Neuronal stem cell (in vitro differentiated cells): ENCODE measurements around the gene IPCEF1.

Experiments
- DNase-seq: peaks from one replicate; pipeline ENCODE4 v3.0.0-alpha.2; 2013; ENCODE audit warnings: low spot score
- H2AFZ ChIP-seq: one replicate; pipeline ENCODE4 v1.6.1; 2013; ENCODE audit warnings: mild to moderate bottlenecking, low read length, inconsistent platforms
- H2AK5ac ChIP-seq: 2 replicates; pipeline ENCODE4 v1.6.1; 2013; ENCODE audit warnings: low read depth, mild to moderate bottlenecking, inconsistent platforms, low read length, moderate library complexity, mixed read lengths
- H2BK120ac ChIP-seq: 2 replicates; pipeline ENCODE4 v1.6.1; 2013; ENCODE audit warnings: low read depth, mild to moderate bottlenecking, inconsistent platforms, low read length, moderate library complexity, mixed read lengths
- H2BK12ac ChIP-seq: one replicate; pipeline ENCODE4 v1.6.1; 2013; ENCODE audit warnings: low read length, inconsistent platforms
- H2BK15ac ChIP-seq: 2 replicates; pipeline ENCODE4 v1.6.1; 2013; ENCODE audit warnings: mild to moderate bottlenecking, low read length, inconsistent platforms, mixed read lengths
- H2BK5ac ChIP-seq: one replicate; pipeline ENCODE4 v1.6.1; 2013; ENCODE audit warnings: inconsistent platforms, mild to moderate bottlenecking, low read length, moderate library complexity
- H3K14ac ChIP-seq: one replicate; pipeline ENCODE4 v1.6.1; 2013; ENCODE audit warnings: low read length, inconsistent platforms
- H3K18ac ChIP-seq: 2 replicates; pipeline ENCODE4 v1.6.1; 2013; ENCODE audit warnings: low read length, inconsistent platforms
- H3K23ac ChIP-seq: 2 replicates; pipeline ENCODE4 v1.6.1; 2013; ENCODE audit warnings: low read depth, mild to moderate bottlenecking, mixed read lengths, low read length, inconsistent platforms; ENCODE audit not compliant: poor library complexity
- H3K27ac ChIP-seq: replicated peaks from 3 replicates; pipeline ENCODE4 v1.5.1; 2013; ENCODE audit warnings: low read length, inconsistent platforms
- H3K27me3 ChIP-seq, 3 experiments: 2 replicates each; pipeline ENCODE4 v1.6.1; 2013; ENCODE audit warnings: low read length in 3 of 3, mild to moderate bottlenecking in 2 of 3, inconsistent platforms in 1 of 3, low read depth in 1 of 3, mixed read lengths in 1 of 3, moderate library complexity in 1 of 3; ENCODE audit not compliant: control insufficient read depth in 3 of 3, insufficient read depth in 3 of 3
- H3K36me3 ChIP-seq, 2 donors: replicated peaks in 1 of 2; 2 replicates each; pipeline ENCODE4 v1.6.1; 2013; ENCODE audit warnings: low read length in 2 of 2; ENCODE audit not compliant: control insufficient read depth in 2 of 2, insufficient read depth in 2 of 2
- H3K4ac ChIP-seq: 2 replicates; pipeline ENCODE4 v1.6.1; 2013; ENCODE audit warnings: inconsistent platforms, mild to moderate bottlenecking, low read length, moderate library complexity
- H3K4me1 ChIP-seq, 2 donors: 1 replicate in 1 of 2; 2 replicates in 1 of 2; pipeline ENCODE4 v1.6.1; 2013; ENCODE audit warnings: low read length in 2 of 2, low read depth in 1 of 2; ENCODE audit not compliant: control insufficient read depth in 2 of 2, insufficient read depth in 1 of 2
- H3K4me2 ChIP-seq: one replicate; pipeline ENCODE4 v1.6.1; 2013; ENCODE audit warnings: mild to moderate bottlenecking, low read length, inconsistent platforms; ENCODE audit not compliant: insufficient read depth, poor library complexity, severe bottlenecking
- H3K4me3 ChIP-seq, 2 donors: 2 replicates each; pipeline ENCODE4 v1.5.1; 2013; ENCODE audit warnings: low read length in 2 of 2, mild to moderate bottlenecking in 2 of 2, inconsistent platforms in 1 of 2, moderate library complexity in 1 of 2
- H3K79me1 ChIP-seq: one replicate; pipeline ENCODE4 v1.6.1; 2013; ENCODE audit warnings: low read depth, mild to moderate bottlenecking, inconsistent platforms, low read length, moderate library complexity
- H3K9ac ChIP-seq: one replicate; pipeline ENCODE4 v1.6.1; 2013; ENCODE audit warnings: mild to moderate bottlenecking, low read depth, low read length, inconsistent platforms; ENCODE audit not compliant: poor library complexity
- H3K9me3 ChIP-seq, 2 donors: replicated peaks in 1 of 2; 2 replicates each; pipeline versions ENCODE3 to v1.6.1; 2013; ENCODE audit warnings: low read length in 2 of 2, mild to moderate bottlenecking in 2 of 2, inconsistent platforms in 1 of 2, low read depth in 1 of 2, mixed read lengths in 1 of 2, moderate library complexity in 1 of 2; ENCODE audit not compliant: control insufficient read depth in 2 of 2, insufficient read depth in 1 of 2
- H4K8ac ChIP-seq: one replicate; pipeline ENCODE4 v1.6.1; 2013; ENCODE audit warnings: low read depth, mild to moderate bottlenecking, inconsistent platforms, low read length, moderate library complexity
- H4K91ac ChIP-seq: one replicate; pipeline ENCODE4 v1.6.1; 2013; ENCODE audit warnings: low read length, low read depth, mild to moderate bottlenecking, inconsistent platforms; ENCODE audit not compliant: poor library complexity
- WGBS, 2 donors: extraction: QIAGEN DNeasy Blood & Tissue Kit; methylation state at CpG; one replicate each; pipeline ENCODE4 v1.1.7; 2013; ENCODE audit warnings: missing lambda C conversion rate in 2 of 2, mixed read lengths in 1 of 2; ENCODE audit not compliant: insufficient read length in 2 of 2, insufficient replicate concordance in 1 of 2; ENCODE audit errors: extremely low coverage in 2 of 2; 5-methylcytosine and 5-hydroxymethylcytosine counted together

The IPCEF1 gene

DNA sequence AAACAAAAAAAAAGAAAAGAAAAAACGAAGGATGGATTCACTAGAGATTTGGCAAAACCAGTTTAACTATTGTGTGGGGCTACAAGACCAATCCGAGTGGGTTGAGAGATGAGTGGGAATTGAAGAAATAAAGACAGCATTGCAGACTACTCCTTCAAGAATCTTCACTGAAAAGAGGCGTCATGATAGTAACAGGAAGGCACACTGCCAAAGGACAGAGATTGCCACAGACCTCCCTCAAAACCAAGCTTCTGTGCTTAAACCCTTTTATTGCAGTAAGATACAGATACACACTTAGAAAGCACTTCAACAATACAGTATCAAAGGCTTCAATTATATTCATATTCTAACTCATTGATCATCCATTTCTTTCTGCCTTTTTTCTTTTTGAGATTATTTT lies 103.9 kb downstream of the IPCEF1 start:
- DNase-seq: no peak
- no peaks in the 10 kb centered on the region for H3K79me1 ChIP-seq
- no CpG with 5 or more reads among the region's 3 CpGs for WGBS, 2 donors
- H3K14ac ChIP-seq: no peak overlapping the region
- H3K27ac ChIP-seq: no peak overlapping the region
- H2BK12ac ChIP-seq: no peak overlapping the region
- H3K4me1 ChIP-seq: no peaks in the 10 kb centered on the region
- no peak overlapping the region for H2BK5ac ChIP-seq
- peaks cover 0 to 2% of the 10 kb centered on the region in 2 donors for H3K9me3 ChIP-seq
- H2AFZ ChIP-seq: no peak overlapping the region
- no peak overlapping the region for H3K4me2 ChIP-seq
- H2AK5ac ChIP-seq: no peak overlapping the region
- H3K4me3 ChIP-seq: no peak overlapping the region
- no peak overlapping the region for H2BK15ac ChIP-seq
- no peaks in the 10 kb centered on the region for H3K27me3 ChIP-seq
- no peak overlapping the region for H3K4ac ChIP-seq
- H3K9ac ChIP-seq: no peak overlapping the region
- no peak overlapping the region for H3K18ac ChIP-seq
- H3K23ac ChIP-seq: no peak overlapping the region
- no peaks in the 10 kb centered on the region for H3K36me3 ChIP-seq
- no peak overlapping the region for H4K91ac ChIP-seq
- no peak overlapping the region for H4K8ac ChIP-seq
- H2BK120ac ChIP-seq: no peak overlapping the region

DNA sequence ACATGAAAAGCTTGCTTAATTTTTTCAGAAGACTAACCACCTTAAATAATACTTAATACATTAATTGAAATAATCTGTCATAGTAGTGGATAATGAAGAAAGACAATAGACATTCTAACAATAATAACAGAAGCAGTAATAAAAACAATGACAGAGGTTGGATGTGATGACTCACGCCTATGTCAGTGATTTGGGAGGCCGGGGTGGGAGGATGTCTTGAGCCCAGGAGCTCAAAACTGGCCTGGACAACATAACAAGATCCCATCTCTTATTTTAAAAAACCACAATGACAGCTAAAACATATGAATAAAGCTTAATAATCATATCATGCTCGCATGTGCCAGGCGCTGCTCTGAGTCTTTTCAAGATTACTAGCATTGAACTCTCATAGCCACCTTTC lies 105.5 kb downstream of the IPCEF1 start:
- no peak overlapping the region for H3K18ac ChIP-seq
- WGBS, 2 donors: no CpG with 5 or more reads among the region's 4 CpGs
- no peak for DNase-seq
- H2AFZ ChIP-seq: no peak overlapping the region
- no peak overlapping the region for H3K9ac ChIP-seq
- no peaks in the 10 kb centered on the region for H3K36me3 ChIP-seq
- H3K4me3 ChIP-seq: no peak overlapping the region
- H3K14ac ChIP-seq: no peak overlapping the region
- H2BK120ac ChIP-seq: no peak overlapping the region
- H3K4ac ChIP-seq: no peak overlapping the region
- no peaks in the 10 kb centered on the region for H3K27me3 ChIP-seq
- no peak overlapping the region for H4K8ac ChIP-seq
- no peak overlapping the region for H2AK5ac ChIP-seq
- no peak overlapping the region for H2BK15ac ChIP-seq
- H3K4me2 ChIP-seq: no peak overlapping the region
- H3K23ac ChIP-seq: no peak overlapping the region
- H3K4me1 ChIP-seq: peaks cover 0 to 2% of the 10 kb centered on the region in 2 donors
- no peak overlapping the region for H4K91ac ChIP-seq
- H2BK5ac ChIP-seq: no peak overlapping the region
- H2BK12ac ChIP-seq: no peak overlapping the region
- H3K79me1 ChIP-seq: no peaks in the 10 kb centered on the region
- H3K27ac ChIP-seq: no peak overlapping the region
- no peaks in the 10 kb centered on the region for H3K9me3 ChIP-seq

- Histone ChIP-seq H3K36me3 (no peaks in the 10 kb centered on the region), H3K27me3 (no peaks in the 10 kb centered on the region), H2AFZ (no peak overlapping the region), H3K18ac (no peak overlapping the region), H2AK5ac (no peak overlapping the region), H3K9me3 (no peaks in the 10 kb centered on the region), H2BK12ac (no peak overlapping the region), H3K4me3 (no peak overlapping the region), H3K4me2 (no peak overlapping the region), H4K8ac (no peak overlapping the region), H4K91ac (no peak overlapping the region), H2BK120ac (no peak overlapping the region), H3K27ac (no peak overlapping the region), H3K4me1 (peaks cover 0 to 3% of the 10 kb centered on the region in 2 donors), H3K14ac (no peak overlapping the region), H3K23ac (no peak overlapping the region), H3K9ac (no peak overlapping the region), H2BK15ac (no peak overlapping the region), H2BK5ac (no peak overlapping the region), H3K79me1 (no peaks in the 10 kb centered on the region), H3K4ac (no peak overlapping the region)
- WGBS, 2 donors: no CpG with 5 or more reads among the region's 8 CpGs
- DNase-seq: no peak
Measured at GRCh38 chr6:154249499-154250298, 106.9 kb downstream of the IPCEF1 start.

- H3K4me2 ChIP-seq: peak overlapping the region; percentile 22
- no peak overlapping the region for H2AK5ac ChIP-seq
- H2BK15ac ChIP-seq: no peak overlapping the region
- no peaks in the 10 kb centered on the region for H3K36me3 ChIP-seq
- no peak overlapping the region for H3K18ac ChIP-seq
- peaks cover 0 to 3% of the 10 kb centered on the region in 2 donors for H3K4me1 ChIP-seq
- H2BK12ac ChIP-seq: no peak overlapping the region
- H3K4me3 ChIP-seq: no peak overlapping the region
- no peak overlapping the region for H2AFZ ChIP-seq
- H3K9me3 ChIP-seq: no peaks in the 10 kb centered on the region
- no peaks in the 10 kb centered on the region for H3K79me1 ChIP-seq
- peak; percentile 36 for DNase-seq
- H4K91ac ChIP-seq: no peak overlapping the region
- no peak overlapping the region for H4K8ac ChIP-seq
- H3K4ac ChIP-seq: no peak overlapping the region
- H2BK5ac ChIP-seq: no peak overlapping the region
- H3K14ac ChIP-seq: no peak overlapping the region
- no peaks in the 10 kb centered on the region for H3K27me3 ChIP-seq
- H2BK120ac ChIP-seq: no peak overlapping the region
- no peak overlapping the region for H3K9ac ChIP-seq
- no CpG with 5 or more reads among the region's 12 CpGs for WGBS, 2 donors
- no peak overlapping the region for H3K23ac ChIP-seq
- peak overlapping the region; percentile 29 for H3K27ac ChIP-seq
Measured at GRCh38 chr6:154247119-154247861, 109.3 kb downstream of the IPCEF1 start.
